HepG2 (cell line): ENCODE measurements around the gene ATP13A4.

ENCODE experiments used
- CTCF ChIP-seq: sonication (generic); formaldehyde crosslinking; IDR thresholded peaks from 2 replicates; pipeline ENCODE4 v1.5.0; 2020; ENCODE audit warnings: mild to moderate bottlenecking, missing genetic modification reagents, moderate library complexity
- EP300 ChIP-seq, 3 experiments: sonication (generic) in 1 of 3; formaldehyde crosslinking in 1 of 3; IDR thresholded peaks; 2 replicates each; pipeline versions ENCODE4 v1.5.1 to v1.6.1; 2011 to 2020; ENCODE audit warnings: low read depth in 2 of 3, low read length in 2 of 3, borderline replicate concordance in 1 of 3, improper control_type of control experiment in 1 of 3, mild to moderate bottlenecking in 1 of 3, missing genetic modification reagents in 1 of 3, moderate library complexity in 1 of 3
- GABPA ChIP-seq, 2 experiments: IDR thresholded peaks; 2 replicates each; pipeline ENCODE4 v1.6.1; 2011 to 2016; ENCODE audit warnings: low read depth in 2 of 2, low read length in 1 of 2, missing biosample characterization in 1 of 2, missing genetic modification characterization in 1 of 2
- HBP1 ChIP-seq: IDR thresholded peaks from 2 replicates; pipeline ENCODE4 v1.6.1; 2016; ENCODE audit warnings: low read depth, control low read depth
- NFIB ChIP-seq: sonication (generic); formaldehyde crosslinking; IDR thresholded peaks from 2 replicates; pipeline ENCODE4 v1.9.0; 2021; ENCODE audit warnings: missing genetic modification reagents, mild to moderate bottlenecking, borderline replicate concordance
- PATZ1 ChIP-seq: sonication (generic); formaldehyde crosslinking; IDR thresholded peaks from 2 replicates; pipeline ENCODE4 v1.4.0; 2020; ENCODE audit warnings: missing genetic modification reagents
- PHF20 ChIP-seq: sonication (generic); formaldehyde crosslinking; IDR thresholded peaks from 2 replicates; pipeline ENCODE4 v1.5.0; 2020; ENCODE audit warnings: mild to moderate bottlenecking, missing genetic modification reagents
- ZNF609 ChIP-seq: sonication (generic); formaldehyde crosslinking; IDR thresholded peaks from 2 replicates; pipeline ENCODE4 v1.4.0; 2020; ENCODE audit warnings: mild to moderate bottlenecking, missing genetic modification reagents, borderline replicate concordance

- TF ChIP-seq NFIB (CRISPR knock-in tag) = no peak
- TF ChIP-seq PATZ1 (CRISPR knock-in tag) = no peak
- TF ChIP-seq HBP1 = no peak
- TF ChIP-seq EP300 (IDR thresholded peaks at IDR 0.05; ENCODE audit: low read depth in 2 of 2, low read length in 2 of 2) = no peak
- TF ChIP-seq EP300 (CRISPR knock-in tag; IDR thresholded peaks at IDR 0.05; ENCODE audit: borderline replicate concordance) = no peak
- no peak for TF ChIP-seq CTCF (CRISPR knock-in tag)
- no peak for TF ChIP-seq PHF20 (CRISPR knock-in tag)
- TF ChIP-seq ZNF609 = no peak
- no peak for TF ChIP-seq GABPA (IDR thresholded peaks at IDR 0.05; ENCODE audit: low read depth, low read length)
- no peak for TF ChIP-seq GABPA (CRISPR knock-in tag; IDR thresholded peaks at IDR 0.05; ENCODE audit: low read depth)
Measured at GRCh38 chr3:193407688-193408087, 147.0 kb downstream of the ATP13A4 start.
